ENCODE results near the gene EFEMP2. TPM values are rescaled to one million over a fixed set of nuclear protein-coding genes. Genes with fewer than 3 reads are reported as not detected.

The EFEMP2 gene
- total RNA-seq, 1 experiment from 2014 or later = 3.4 TPM

DNA sequence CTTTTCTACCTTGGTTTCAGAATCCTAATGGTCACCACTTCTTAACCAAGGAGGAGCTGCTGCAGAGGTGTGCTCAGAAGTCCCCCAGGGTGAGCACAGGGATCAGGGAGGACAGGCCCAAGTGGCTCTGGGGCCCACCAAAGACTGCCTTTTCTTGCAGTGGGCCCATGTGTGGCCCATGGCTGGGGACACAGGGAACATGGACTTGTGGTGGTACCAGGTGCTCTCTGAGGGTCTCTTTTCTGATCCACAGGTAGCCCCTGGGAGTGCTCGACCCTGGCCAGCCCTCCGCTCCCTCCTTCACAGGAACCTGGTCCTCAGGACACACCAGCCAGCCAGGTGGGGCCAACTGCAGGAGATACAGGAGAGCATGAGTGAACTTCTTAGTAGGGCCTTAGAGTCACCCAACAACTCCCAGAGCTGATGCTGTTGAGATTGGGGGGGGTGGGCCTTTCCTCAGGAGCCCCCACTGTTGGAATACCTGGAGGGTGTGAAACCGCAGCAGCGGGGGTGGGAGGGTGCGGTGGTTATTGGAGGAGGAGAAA lies 10.3 kb downstream of the EFEMP2 start:
- TF ChIP-seq, protein P1, sequence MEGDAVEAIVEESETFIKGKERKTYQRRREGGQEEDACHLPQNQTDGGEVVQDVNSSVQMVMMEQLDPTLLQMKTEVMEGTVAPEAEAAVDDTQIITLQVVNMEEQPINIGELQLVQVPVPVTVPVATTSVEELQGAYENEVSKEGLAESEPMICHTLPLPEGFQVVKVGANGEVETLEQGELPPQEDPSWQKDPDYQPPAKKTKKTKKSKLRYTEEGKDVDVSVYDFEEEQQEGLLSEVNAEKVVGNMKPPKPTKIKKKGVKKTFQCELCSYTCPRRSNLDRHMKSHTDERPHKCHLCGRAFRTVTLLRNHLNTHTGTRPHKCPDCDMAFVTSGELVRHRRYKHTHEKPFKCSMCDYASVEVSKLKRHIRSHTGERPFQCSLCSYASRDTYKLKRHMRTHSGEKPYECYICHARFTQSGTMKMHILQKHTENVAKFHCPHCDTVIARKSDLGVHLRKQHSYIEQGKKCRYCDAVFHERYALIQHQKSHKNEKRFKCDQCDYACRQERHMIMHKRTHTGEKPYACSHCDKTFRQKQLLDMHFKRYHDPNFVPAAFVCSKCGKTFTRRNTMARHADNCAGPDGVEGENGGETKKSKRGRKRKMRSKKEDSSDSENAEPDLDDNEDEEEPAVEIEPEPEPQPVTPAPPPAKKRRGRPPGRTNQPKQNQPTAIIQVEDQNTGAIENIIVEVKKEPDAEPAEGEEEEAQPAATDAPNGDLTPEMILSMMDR (IDR thresholded peaks at IDR 0.05; ENCODE audit: unreplicated experiment) = no peak
- H3K4me1 Mint-ChIP-seq (ENCODE audit: low read depth, unreplicated experiment) = peaks cover 17% of the 10 kb centered on the region
- H3K9me3 Mint-ChIP-seq (ENCODE audit: low read depth, unreplicated experiment) = no peaks in the 10 kb centered on the region
- intact Hi-C loops (cut with micrococcal nuclease; ENCODE audit: unreplicated experiment) = no loop called here
- H3K27ac Mint-ChIP-seq (ENCODE audit: unreplicated experiment) = no peak overlapping the region
- peaks cover 83% of the 10 kb centered on the region for H3K36me3 Mint-ChIP-seq (ENCODE audit: insufficient read depth, unreplicated experiment)
- no peak for DNase-seq
- no TSS peak for BruUV-seq (replicated peaks)
- H3K4me3 Mint-ChIP-seq (ENCODE audit: low read depth, unreplicated experiment) = peak overlapping the region; percentile 84
- CTCF ChIA-PET = no interaction called here
- H3K27me3 Mint-ChIP-seq (ENCODE audit: unreplicated experiment) = no peaks in the 10 kb centered on the region

DNA sequence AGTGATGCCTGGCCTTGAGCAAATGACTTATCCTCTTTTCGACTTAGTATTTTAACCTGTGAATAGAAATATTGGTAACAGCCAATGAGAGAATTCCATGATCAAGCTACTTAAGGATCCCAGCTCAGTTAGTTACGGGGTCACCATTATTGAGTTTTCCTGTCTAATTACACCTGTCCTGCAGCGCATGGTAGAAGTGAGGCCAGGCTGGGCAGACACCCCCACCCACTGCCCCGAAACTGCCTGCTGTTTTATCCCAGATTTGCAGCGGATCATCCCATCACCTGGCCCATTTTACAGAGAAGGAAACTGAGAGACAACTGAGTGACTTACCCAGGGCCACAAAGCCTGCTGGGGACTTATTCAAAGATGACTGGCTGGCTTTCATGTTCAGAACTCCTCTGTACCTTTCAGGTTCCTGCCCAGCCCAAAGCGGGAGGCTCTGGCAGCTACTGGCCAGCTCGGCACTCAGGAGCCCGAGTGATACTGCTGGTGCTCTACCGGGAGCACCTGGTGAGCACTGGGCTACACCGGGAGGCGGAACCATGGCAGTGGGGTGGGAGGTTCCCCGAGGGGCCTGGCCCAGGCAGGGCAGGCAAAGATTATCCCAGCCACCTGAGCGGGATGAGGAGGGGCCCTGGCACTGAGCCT lies 10.9 kb downstream of the EFEMP2 start:
- peak overlapping the region; percentile 84 for H3K4me3 Mint-ChIP-seq (ENCODE audit: low read depth, unreplicated experiment)
- H3K27me3 Mint-ChIP-seq (ENCODE audit: unreplicated experiment) = no peaks in the 10 kb centered on the region
- intact Hi-C loops (cut with micrococcal nuclease; ENCODE audit: unreplicated experiment) = no loop called here
- CTCF ChIA-PET = interaction anchor here (1.0 to 1.5 kb wide), 3 partner anchors 24 to 28 kb away, joined by 4 to 7 read pairs (median 5); partner anchors contain the start of gene FIBP
- no peaks in the 10 kb centered on the region for H3K9me3 Mint-ChIP-seq (ENCODE audit: low read depth, unreplicated experiment)
- peak overlapping the region; percentile 95 for H3K27ac Mint-ChIP-seq (ENCODE audit: unreplicated experiment)
- no peak for DNase-seq
- peaks cover 20% of the 10 kb centered on the region for H3K4me1 Mint-ChIP-seq (ENCODE audit: low read depth, unreplicated experiment)
- TF ChIP-seq, protein P1 (IDR thresholded peaks at IDR 0.05; ENCODE audit: unreplicated experiment) = no peak
- peaks cover 83% of the 10 kb centered on the region for H3K36me3 Mint-ChIP-seq (ENCODE audit: insufficient read depth, unreplicated experiment)
- BruUV-seq (replicated peaks) = TSS peak; percentile 29

DNA sequence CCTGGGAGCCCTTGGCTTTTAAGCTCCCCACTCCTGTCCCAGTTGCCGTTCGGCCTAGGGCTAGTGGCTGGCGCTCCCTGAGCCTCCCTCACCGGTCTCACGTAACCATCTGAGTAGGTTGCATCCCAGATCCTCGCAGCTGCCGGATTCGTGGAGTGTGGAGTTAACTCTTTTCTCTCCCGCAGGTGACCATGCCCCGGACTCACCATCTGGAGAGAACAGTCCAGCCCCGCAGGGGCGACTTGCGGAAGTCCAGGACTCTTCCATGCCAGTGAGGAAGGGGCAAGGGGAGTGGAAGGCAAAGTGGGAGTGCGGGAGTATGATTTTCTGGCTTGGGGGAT lies 11.5 kb downstream of the EFEMP2 start:
- no peak for DNase-seq
- Mint-ChIP-seq H3K27me3 (ENCODE audit: unreplicated experiment) (no peaks in the 10 kb centered on the region), H3K9me3 (ENCODE audit: low read depth, unreplicated experiment) (no peaks in the 10 kb centered on the region), H3K4me3 (ENCODE audit: low read depth, unreplicated experiment) (peak overlapping the region; percentile 84), H3K27ac (ENCODE audit: unreplicated experiment) (peak overlapping the region; percentile 95), H3K36me3 (ENCODE audit: insufficient read depth, unreplicated experiment) (peaks cover 84% of the 10 kb centered on the region), H3K4me1 (ENCODE audit: low read depth, unreplicated experiment) (peaks cover 25% of the 10 kb centered on the region)
- BruUV-seq (replicated peaks) = no TSS peak
- intact Hi-C loops (cut with micrococcal nuclease; ENCODE audit: unreplicated experiment) = no loop called here
- TF ChIP-seq, protein P1 (IDR thresholded peaks at IDR 0.05; ENCODE audit: unreplicated experiment) = no peak
- CTCF ChIA-PET = interaction anchor here (1.0 to 1.5 kb wide), 3 partner anchors 24 to 29 kb away, joined by 4 to 7 read pairs (median 5); partner anchors contain the start of gene FIBP

DNA sequence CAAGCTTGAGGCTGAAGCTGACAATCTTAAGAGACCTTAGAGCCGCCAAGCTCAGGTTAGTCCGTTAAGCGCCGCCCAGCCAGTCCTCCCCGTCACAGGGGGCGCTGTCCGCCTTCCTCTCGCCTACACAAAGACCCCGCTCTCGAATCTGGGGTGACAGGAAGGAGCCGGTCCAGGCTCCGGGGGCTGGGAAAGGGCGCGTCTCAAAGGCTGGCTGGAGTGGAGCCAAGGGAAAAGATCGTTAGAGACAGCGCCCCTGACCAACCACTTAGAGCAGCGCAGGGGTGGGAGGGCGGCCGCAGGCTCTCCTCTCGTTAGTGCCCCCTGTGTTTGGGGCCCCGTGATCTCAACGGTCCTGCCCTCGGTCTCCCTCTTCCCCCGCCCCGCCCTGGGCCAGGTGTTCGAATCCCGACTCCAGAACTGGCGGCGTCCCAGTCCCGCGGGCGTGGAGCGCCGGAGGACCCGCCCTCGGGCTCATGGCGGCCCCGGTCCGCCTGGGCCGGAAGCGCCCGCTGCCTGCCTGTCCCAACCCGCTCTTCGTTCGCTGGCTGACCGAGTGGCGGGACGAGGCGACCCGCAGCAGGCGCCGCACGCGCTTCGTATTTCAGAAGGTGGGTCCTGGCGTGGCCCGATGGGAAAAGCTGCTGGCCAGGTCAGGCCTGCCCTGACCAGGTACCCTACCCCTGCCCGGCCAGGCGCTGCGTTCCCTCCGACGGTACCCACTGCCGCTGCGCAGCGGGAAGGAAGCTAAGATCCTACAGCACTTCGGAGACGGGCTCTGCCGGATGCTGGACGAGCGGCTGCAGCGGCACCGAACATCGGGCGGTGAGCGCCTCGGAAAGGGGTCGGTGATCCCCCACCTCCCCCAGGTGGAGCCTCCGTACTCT lies 12.1 kb downstream of the EFEMP2 start, which contains the start of gene MUS81:
Gene MUS81 (plus strand): TSS at position 156 of the 887 bp plus-strand sequence. CDS start 321 bp downstream, at position 477.
- Mint-ChIP-seq H3K9me3 (ENCODE audit: low read depth, unreplicated experiment) (no peaks in the 10 kb centered on the region), H3K27ac (ENCODE audit: unreplicated experiment) (peak within 1 kb of the TSS; percentile 95), H3K36me3 (ENCODE audit: insufficient read depth, unreplicated experiment) (peaks cover 91% of the 10 kb centered on the region), H3K4me1 (ENCODE audit: low read depth, unreplicated experiment) (peaks cover 27% of the 10 kb centered on the region), H3K4me3 (ENCODE audit: low read depth, unreplicated experiment) (peak within 1 kb of the TSS; percentile 84), H3K27me3 (ENCODE audit: unreplicated experiment) (no peaks in the 10 kb centered on the region)
- TF ChIP-seq, protein P1 (IDR thresholded peaks at IDR 0.05; ENCODE audit: unreplicated experiment) = peak; percentile 39
- peak; percentile 98 for DNase-seq
- CTCF ChIA-PET = interaction anchor here (0.6 to 2.9 kb wide), 22 partner anchors 9 to 440 kb away, joined by 3 to 37 read pairs (median 4); partner anchors contain the start of genes BANF1, CCDC85B, EFEMP2 and FIBP
- no TSS peak for BruUV-seq (replicated peaks)
- intact Hi-C loops (cut with micrococcal nuclease; ENCODE audit: unreplicated experiment) = no loop called here
